IMR-90 (cell line): ENCODE results near the gene CCN2. TPM values are rescaled to one million over a fixed set of nuclear protein-coding genes. Genes with fewer than 3 reads are reported as not detected.

Source experiments
- ATAC-seq: fragments of 200-7000 bp; cut with Tn5 transposase; 2 replicates; pipeline ENCODE4 v1.9.1; 2020; ENCODE audit warnings: low read depth, mild to moderate bottlenecking, moderate library complexity
- BruUV-seq: library from RNA; stranded (reverse); fragments of 400-500 nt; replicated peaks from 2 replicates; lab custom pipeline; 2021; lab: Mats Ljungman, UMichigan
- CTCF ChIA-PET: fragments of 300-600 bp; formaldehyde crosslinking; extraction: SDS; loops from one replicate; lab custom pipeline; 2021; ENCODE audit warnings: antibody characterized with exemption; lab: Yijun Ruan, JAX
- POLR2A ChIA-PET: fragments of 300-600 bp; sonication (Branson Sonifier 250); formaldehyde crosslinking; loops from one replicate; lab custom pipeline; 2022; ENCODE audit warnings: antibody characterized with exemption; ENCODE audit not compliant: unreplicated experiment; lab: Charles Lee
- DNase-seq: peaks from one replicate; pipeline ENCODE4 v3.0.0; 2013
- H2AFZ ChIP-seq: replicated peaks from 2 replicates; pipeline ENCODE3; 2013; ENCODE audit warnings: low read length, mild to moderate bottlenecking; ENCODE audit not compliant: poor library complexity
- H2AK5ac ChIP-seq: 2 replicates; pipeline ENCODE4 v1.6.1; 2013; ENCODE audit warnings: low read depth, low read length, inconsistent platforms
- H2AK9ac ChIP-seq: replicated peaks from 2 replicates; pipeline ENCODE3; 2013; ENCODE audit warnings: mild to moderate bottlenecking, low read depth, low read length, moderate library complexity; ENCODE audit not compliant: poor library complexity
- H2BK120ac ChIP-seq: 2 replicates; pipeline ENCODE4 v1.6.1; 2013; ENCODE audit warnings: low read depth, low read length, inconsistent platforms
- H2BK15ac ChIP-seq: 3 replicates; pipeline ENCODE4 v1.6.1; 2013; ENCODE audit warnings: low read depth, low read length, inconsistent platforms
- H2BK20ac ChIP-seq: 2 replicates; pipeline ENCODE4 v1.6.1; 2013; ENCODE audit warnings: low read depth, mild to moderate bottlenecking, inconsistent platforms, low read length, moderate library complexity
- H2BK5ac ChIP-seq: 2 replicates; pipeline ENCODE4 v1.6.1; 2013; ENCODE audit warnings: mild to moderate bottlenecking, low read depth, low read length, inconsistent platforms; ENCODE audit not compliant: poor library complexity, severe bottlenecking
- H3K14ac ChIP-seq: replicated peaks from 2 replicates; pipeline ENCODE4 v1.6.1; 2013; ENCODE audit warnings: low read depth, low read length, inconsistent platforms
- H3K18ac ChIP-seq: 2 replicates; pipeline ENCODE4 v1.6.1; 2013; ENCODE audit warnings: low read depth, low read length, control low read depth
- H3K23ac ChIP-seq: 2 replicates; pipeline ENCODE4 v1.6.1; 2013; ENCODE audit warnings: low read depth, low read length, inconsistent platforms
- H3K27ac ChIP-seq: 2 replicates; pipeline ENCODE4 v1.5.1; 2013; ENCODE audit warnings: mild to moderate bottlenecking, control low read depth, low read length; ENCODE audit not compliant: insufficient read depth
- H3K27me3 ChIP-seq: 2 replicates; pipeline ENCODE4 v1.6.1; 2013; ENCODE audit warnings: low read length; ENCODE audit not compliant: control insufficient read depth, insufficient read depth
- H3K36me3 ChIP-seq: 2 replicates; pipeline ENCODE4 v1.6.1; 2013; ENCODE audit warnings: low read length, mixed read lengths; ENCODE audit not compliant: control insufficient read depth, insufficient read depth
- H3K4ac ChIP-seq: 2 replicates; pipeline ENCODE4 v1.6.1; 2013; ENCODE audit warnings: low read depth, low read length, inconsistent platforms
- H3K4me1 ChIP-seq: 2 replicates; pipeline ENCODE4 v1.6.1; 2013; ENCODE audit warnings: low read length, mixed read lengths; ENCODE audit not compliant: control insufficient read depth, insufficient read depth
- H3K4me2 ChIP-seq: 2 replicates; pipeline ENCODE4 v1.6.1; 2013; ENCODE audit warnings: low read depth, mild to moderate bottlenecking, control low read depth, low read length, moderate library complexity
- H3K4me3 ChIP-seq: 2 replicates; pipeline ENCODE4 v1.5.1; 2013; ENCODE audit warnings: low read depth, mild to moderate bottlenecking, control low read depth, low read length, moderate library complexity; ENCODE audit not compliant: insufficient read depth
- H3K56ac ChIP-seq: 2 replicates; pipeline ENCODE4 v1.6.1; 2013; ENCODE audit warnings: low read length, inconsistent platforms; ENCODE audit not compliant: insufficient read depth; ENCODE audit errors: extremely low read depth
- H3K79me1 ChIP-seq, 2 experiments: 2 replicates each; pipeline ENCODE4 v1.6.1; 2013; ENCODE audit warnings: low read length in 2 of 2, inconsistent platforms in 1 of 2, low read depth in 1 of 2
- H3K9ac ChIP-seq: 2 replicates; pipeline ENCODE4 v1.6.1; 2013; ENCODE audit warnings: low read depth, low read length, control low read depth
- H3K9me1 ChIP-seq: 2 replicates; pipeline ENCODE4 v1.6.1; 2013; ENCODE audit warnings: low read length, inconsistent platforms; ENCODE audit not compliant: insufficient read depth
- H3K9me3 ChIP-seq: 2 replicates; pipeline ENCODE4 v1.6.1; 2013; ENCODE audit warnings: low read length; ENCODE audit not compliant: control insufficient read depth, insufficient read depth
- H4K20me1 ChIP-seq: 2 replicates; pipeline ENCODE4 v1.6.1; 2013; ENCODE audit warnings: low read length, inconsistent platforms; ENCODE audit not compliant: insufficient read depth
- H4K5ac ChIP-seq: 2 replicates; pipeline ENCODE4 v1.6.1; 2013; ENCODE audit warnings: mild to moderate bottlenecking, low read depth, low read length, control low read depth
- H4K8ac ChIP-seq, 2 experiments: 2 replicates each; pipeline ENCODE4 v1.6.1; 2013; ENCODE audit warnings: low read depth in 2 of 2, low read length in 2 of 2, control low read depth in 1 of 2, inconsistent platforms in 1 of 2
- H4K91ac ChIP-seq: 2 replicates; pipeline ENCODE4 v1.6.1; 2013; ENCODE audit warnings: low read depth, low read length, inconsistent platforms; ENCODE audit not compliant: insufficient read depth
- BHLHE40 ChIP-seq: fragments of 150-350 bp; IDR thresholded peaks from 2 replicates; pipeline ENCODE4 v1.6.1; 2016; ENCODE audit warnings: mild to moderate bottlenecking, low read depth, low read length
- CEBPB ChIP-seq: IDR thresholded peaks from 2 replicates; pipeline ENCODE4 v1.6.1; 2012; ENCODE audit warnings: low read depth, low read length, improper control_type of control experiment
- CHD1 ChIP-seq: IDR thresholded peaks from 2 replicates; pipeline ENCODE4 v1.6.1; 2012; ENCODE audit warnings: low read depth, low read length, improper control_type of control experiment
- FOS ChIP-seq: fragments of 150-350 bp; IDR thresholded peaks from 2 replicates; pipeline ENCODE4 v1.6.1; 2016; ENCODE audit warnings: low read depth, low read length
- MAFK ChIP-seq: IDR thresholded peaks from 2 replicates; pipeline ENCODE4 v1.6.1; 2012; ENCODE audit warnings: low read depth, low read length, improper control_type of control experiment
- MAZ ChIP-seq: IDR thresholded peaks from 2 replicates; pipeline ENCODE4 v1.6.1; 2012; ENCODE audit warnings: low read depth, mild to moderate bottlenecking, low read length, improper control_type of control experiment, moderate library complexity, borderline replicate concordance
- MXI1 ChIP-seq: IDR thresholded peaks from 2 replicates; pipeline ENCODE4 v1.6.1; 2012; ENCODE audit warnings: low read depth, mild to moderate bottlenecking, low read length, moderate library complexity, borderline replicate concordance
- NFE2L2 ChIP-seq: fragments of 150-350 bp; IDR thresholded peaks from 2 replicates; pipeline ENCODE4 v1.6.1; 2016; ENCODE audit warnings: low read depth, mild to moderate bottlenecking, low read length
- POLR2A ChIP-seq: IDR thresholded peaks from 2 replicates; pipeline ENCODE4 v1.6.1; 2012; ENCODE audit warnings: mild to moderate bottlenecking, low read depth, low read length
- RAD21 ChIP-seq: IDR thresholded peaks from 2 replicates; pipeline ENCODE4 v1.6.1; 2012; ENCODE audit warnings: low read length, improper control_type of control experiment
- RCOR1 ChIP-seq: IDR thresholded peaks from 2 replicates; pipeline ENCODE4 v1.6.1; 2012; ENCODE audit warnings: mild to moderate bottlenecking, low read length, improper control_type of control experiment; ENCODE audit not compliant: insufficient replicate concordance
- RFX5 ChIP-seq: IDR thresholded peaks from 2 replicates; pipeline ENCODE4 v1.8.0; 2012; ENCODE audit warnings: low read depth, mild to moderate bottlenecking, low read length, moderate library complexity
- SMC3 ChIP-seq: fragments of 150-350 bp; IDR thresholded peaks from 2 replicates; pipeline ENCODE4 v1.6.1; 2016; ENCODE audit warnings: low read depth, mild to moderate bottlenecking, antibody characterized with exemption, low read length, moderate library complexity
- WGBS, 2 experiments: methylation state at CpG; one replicate each; pipeline versions ENCODE4 v1.1.5 to v1.1.7; 2013; ENCODE audit warnings: missing lambda C conversion rate in 2 of 2; ENCODE audit not compliant: insufficient read length in 1 of 2; ENCODE audit errors: extremely low coverage in 2 of 2; 5-methylcytosine and 5-hydroxymethylcytosine counted together
- dilution Hi-C: fragments of 300-500 bp; cut with HindIII; formaldehyde crosslinking; loops from one replicate; pipeline ENCODE4 v1.14.3; 2018; ENCODE audit warnings: low sequenced_read_pairs; ENCODE audit not compliant: unreplicated experiment
- in situ Hi-C: fragments of 300-500 bp; cut with MboI; formaldehyde crosslinking; loops from 3 replicates; pipeline ENCODE4 v1.14.3; 2019; ENCODE audit warnings: low sequenced_read_pairs, inconsistent platforms, mixed read lengths
- intact Hi-C: fragments of 100-400 bp; cut with micrococcal nuclease; formaldehyde crosslinking; loops from 2 replicates; pipeline ENCODE4 v1.10.0; 2022
- polyA plus RNA-seq, 3 experiments: library from polyadenylated mRNA; depleted of rRNA; stranded (reverse); fragments of >200 nt; gene quantifications; 2 replicates each; pipeline ENCODE4 v1.2.3, GENCODE V29; 2012; ENCODE audit warnings: low replicate concordance in 1 of 3
- total RNA-seq: library from RNA; depleted of rRNA; stranded (reverse); fragments of >200 nt; gene quantifications from 2 replicates; pipeline ENCODE4 v1.2.3, GENCODE V29; 2012
- TF ChIP-seq, protein P1 (sequence below): fragments of 150-350 bp; IDR thresholded peaks from 2 replicates; pipeline ENCODE4 v1.6.1; 2017; ENCODE audit warnings: mild to moderate bottlenecking, antibody characterized with exemption, low read length, low read depth
- TF ChIP-seq, protein P2 (sequence below): fragments of 150-350 bp; IDR thresholded peaks from 2 replicates; pipeline ENCODE4 v1.6.1; 2016; ENCODE audit warnings: low read depth, mild to moderate bottlenecking, low read length, moderate library complexity, borderline replicate concordance
- TF ChIP-seq, protein P3 (sequence below): conservative IDR thresholded peaks from 2 replicates; pipeline ENCODE4 v1.5.1; 2012; ENCODE audit warnings: mild to moderate bottlenecking, low read depth, low read length, improper control_type of control experiment

CCN2 gene
- total and polyA plus RNA-seq, 2 of the 4 experiments (the other 2 are of a cell fraction) = 148 to 1,205 TPM

DNA sequence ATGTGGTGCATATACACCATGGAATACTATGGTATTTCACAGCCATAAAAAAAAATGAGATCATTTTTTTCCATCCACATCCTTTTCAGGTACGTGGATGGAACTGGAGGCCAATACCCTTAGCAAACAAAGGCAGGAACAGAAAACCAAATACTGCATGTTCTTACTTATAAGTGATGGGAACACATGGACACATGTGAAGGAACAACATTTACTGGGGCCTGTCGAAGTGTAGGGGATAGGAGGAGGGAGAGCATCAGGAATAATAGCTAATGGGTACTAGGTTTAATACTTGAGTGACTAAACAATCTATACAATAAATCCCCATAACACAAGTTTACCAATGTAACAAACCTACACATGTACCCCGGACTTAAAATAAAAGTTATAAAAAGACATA is 30.5 kb downstream of the CCN2 start:
- Histone ChIP-seq H3K23ac (no peak overlapping the region), H2AK5ac (no peak overlapping the region), H2BK120ac (no peak overlapping the region), H3K36me3 (no peaks in the 10 kb centered on the region), H3K9me1 (no peaks in the 10 kb centered on the region), H4K20me1 (no peaks in the 10 kb centered on the region), H3K4me3 (no peak overlapping the region), H3K27me3 (no peaks in the 10 kb centered on the region), H2BK15ac (no peak overlapping the region), H3K4ac (no peak overlapping the region), H4K8ac (no peak overlapping the region), H3K18ac (no peak overlapping the region), H3K14ac (no peak overlapping the region), H3K9me3 (peaks cover 3% of the 10 kb centered on the region; the same call in 1 of the 2 replicates), H3K27ac (no peak overlapping the region), H3K56ac (no peak overlapping the region), H2AFZ (no peak overlapping the region), H4K91ac (no peak overlapping the region), H3K4me1 (no peaks in the 10 kb centered on the region), H3K9ac (no peak overlapping the region), H3K79me1 (no peaks in the 10 kb centered on the region), H2AK9ac (no peak overlapping the region), H4K5ac (no peak overlapping the region), H2BK5ac (no peak overlapping the region), H2BK20ac (no peak overlapping the region), H3K4me2 (no peak overlapping the region)
- intact Hi-C loops (no loop called here), in situ Hi-C loops (loop anchor here (10.0 kb wide), 1 partner anchor 354 kb away; no protein-coding TSS in a partner anchor), dilution Hi-C loops (no loop called here)
- WGBS, 2 experiments = no CpG with 5 or more reads among the region's 3 CpGs
- ATAC-seq (no peak), DNase-seq (no peak)
- ChIA-PET CTCF (no interaction called here), POLR2A (no interaction called here)
- no TSS peak for BruUV-seq
- TF ChIP-seq, protein P1, sequence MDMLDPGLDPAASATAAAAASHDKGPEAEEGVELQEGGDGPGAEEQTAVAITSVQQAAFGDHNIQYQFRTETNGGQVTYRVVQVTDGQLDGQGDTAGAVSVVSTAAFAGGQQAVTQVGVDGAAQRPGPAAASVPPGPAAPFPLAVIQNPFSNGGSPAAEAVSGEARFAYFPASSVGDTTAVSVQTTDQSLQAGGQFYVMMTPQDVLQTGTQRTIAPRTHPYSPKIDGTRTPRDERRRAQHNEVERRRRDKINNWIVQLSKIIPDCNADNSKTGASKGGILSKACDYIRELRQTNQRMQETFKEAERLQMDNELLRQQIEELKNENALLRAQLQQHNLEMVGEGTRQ = no peak
- TF ChIP-seq RCOR1 = no peak
- no peak for TF ChIP-seq FOS
- no peak for TF ChIP-seq BHLHE40
- no peak for TF ChIP-seq MAFK
- TF ChIP-seq, protein P2, sequence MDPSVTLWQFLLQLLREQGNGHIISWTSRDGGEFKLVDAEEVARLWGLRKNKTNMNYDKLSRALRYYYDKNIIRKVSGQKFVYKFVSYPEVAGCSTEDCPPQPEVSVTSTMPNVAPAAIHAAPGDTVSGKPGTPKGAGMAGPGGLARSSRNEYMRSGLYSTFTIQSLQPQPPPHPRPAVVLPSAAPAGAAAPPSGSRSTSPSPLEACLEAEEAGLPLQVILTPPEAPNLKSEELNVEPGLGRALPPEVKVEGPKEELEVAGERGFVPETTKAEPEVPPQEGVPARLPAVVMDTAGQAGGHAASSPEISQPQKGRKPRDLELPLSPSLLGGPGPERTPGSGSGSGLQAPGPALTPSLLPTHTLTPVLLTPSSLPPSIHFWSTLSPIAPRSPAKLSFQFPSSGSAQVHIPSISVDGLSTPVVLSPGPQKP = no peak
- no peak for TF ChIP-seq POLR2A
- no peak for TF ChIP-seq RAD21
- no peak for TF ChIP-seq MXI1
- TF ChIP-seq MAZ = no peak
- no peak for TF ChIP-seq CHD1
- no peak for TF ChIP-seq SMC3
- TF ChIP-seq, protein P3, sequence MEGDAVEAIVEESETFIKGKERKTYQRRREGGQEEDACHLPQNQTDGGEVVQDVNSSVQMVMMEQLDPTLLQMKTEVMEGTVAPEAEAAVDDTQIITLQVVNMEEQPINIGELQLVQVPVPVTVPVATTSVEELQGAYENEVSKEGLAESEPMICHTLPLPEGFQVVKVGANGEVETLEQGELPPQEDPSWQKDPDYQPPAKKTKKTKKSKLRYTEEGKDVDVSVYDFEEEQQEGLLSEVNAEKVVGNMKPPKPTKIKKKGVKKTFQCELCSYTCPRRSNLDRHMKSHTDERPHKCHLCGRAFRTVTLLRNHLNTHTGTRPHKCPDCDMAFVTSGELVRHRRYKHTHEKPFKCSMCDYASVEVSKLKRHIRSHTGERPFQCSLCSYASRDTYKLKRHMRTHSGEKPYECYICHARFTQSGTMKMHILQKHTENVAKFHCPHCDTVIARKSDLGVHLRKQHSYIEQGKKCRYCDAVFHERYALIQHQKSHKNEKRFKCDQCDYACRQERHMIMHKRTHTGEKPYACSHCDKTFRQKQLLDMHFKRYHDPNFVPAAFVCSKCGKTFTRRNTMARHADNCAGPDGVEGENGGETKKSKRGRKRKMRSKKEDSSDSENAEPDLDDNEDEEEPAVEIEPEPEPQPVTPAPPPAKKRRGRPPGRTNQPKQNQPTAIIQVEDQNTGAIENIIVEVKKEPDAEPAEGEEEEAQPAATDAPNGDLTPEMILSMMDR = no peak
- no peak for TF ChIP-seq RFX5
- TF ChIP-seq NFE2L2 = no peak
- TF ChIP-seq CEBPB = no peak
